T-helper 2 cell treated with Interferon-gamma antibody and Interleukin-4, amounts not matched to agents 100 ng/mL and 5 ng/mL, for 36 hours (primary cell): ENCODE data around the gene SLC5A10. TPM values are rescaled to one million over a fixed set of nuclear protein-coding genes. Genes with fewer than 3 reads are reported as not detected.

ENCODE experiments used
- intact Hi-C: fragments of 100-400 bp; cut with micrococcal nuclease; formaldehyde crosslinking; loops from one replicate; pipeline ENCODE4 v1.15.1; 2023
- total RNA-seq: library from RNA; stranded (reverse); gene quantifications from 2 replicates; pipeline ENCODE4 v1.2.3, GENCODE V29; 2022

Gene SLC5A10
- total RNA-seq, 1 donor from 2014 or later, result not detected

DNA sequence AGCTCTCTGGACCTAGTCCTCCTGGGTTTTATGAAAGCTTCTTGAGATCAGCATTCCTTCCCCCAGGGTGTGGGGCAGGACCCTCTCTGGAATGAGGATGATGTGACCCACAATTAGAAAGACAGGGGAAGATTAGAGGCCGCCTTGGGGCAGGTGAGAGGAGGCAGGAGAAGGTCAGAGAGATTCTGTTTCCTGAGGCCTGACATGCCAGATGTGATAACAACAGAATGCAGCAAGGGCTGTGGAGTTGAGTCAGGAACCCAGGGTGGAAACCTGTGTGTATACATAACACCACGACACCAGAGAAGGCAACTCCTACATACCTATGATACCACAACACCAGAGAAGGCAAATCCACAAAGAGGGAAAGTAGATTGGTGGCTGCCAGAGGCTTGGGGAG lies 5.4 kb upstream of the SLC5A10 start:
- intact Hi-C loops, result no loop called here

DNA sequence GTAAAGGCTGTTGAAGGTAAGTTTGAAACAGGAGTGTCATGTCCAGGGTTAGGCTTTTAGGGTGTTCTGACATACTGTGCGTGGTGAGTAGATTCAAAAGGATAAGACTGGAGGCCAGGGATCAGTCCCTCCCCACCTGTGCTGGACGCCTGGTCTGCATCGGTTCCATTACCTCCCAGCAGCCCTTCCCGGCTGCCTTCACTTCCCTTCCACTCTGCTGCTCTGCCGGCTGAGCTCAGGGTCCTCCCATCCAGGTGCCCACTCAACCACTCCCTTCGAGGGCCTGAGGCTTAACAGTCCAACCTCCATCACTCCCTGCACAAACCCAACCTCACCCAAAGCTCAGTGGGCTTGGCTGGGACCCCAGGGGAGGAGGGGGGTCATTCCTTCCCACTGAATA lies 4.1 kb upstream of the SLC5A10 start:
- intact Hi-C loops, result no loop called here

DNA sequence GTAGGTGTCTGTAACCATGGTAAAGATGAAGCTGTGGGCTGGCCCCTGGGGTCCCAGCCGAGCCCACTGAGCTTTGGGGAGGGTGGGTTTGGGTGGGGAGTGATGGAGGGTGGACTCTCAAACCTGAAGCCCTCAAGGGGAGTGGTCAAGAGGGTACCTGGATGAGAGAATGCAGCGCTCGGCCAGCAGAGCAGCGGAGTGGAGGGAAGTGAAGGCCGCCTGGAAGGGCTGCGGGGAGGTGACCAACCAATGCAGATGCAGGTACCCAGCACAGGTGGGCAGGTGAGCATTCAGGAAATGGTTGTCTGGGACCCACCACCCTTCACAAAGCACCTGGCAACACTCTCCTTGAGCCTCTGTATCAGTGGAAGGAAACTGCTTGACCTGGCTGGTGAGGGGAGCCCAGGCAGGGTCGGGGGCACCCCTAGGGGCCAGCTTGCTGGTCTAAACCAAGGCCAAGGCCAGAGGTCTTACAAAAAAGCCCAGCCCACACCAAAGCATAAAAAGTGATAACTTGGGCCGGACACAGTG lies 3.4 kb upstream of the SLC5A10 start:
- intact Hi-C loops, result no loop called here

DNA sequence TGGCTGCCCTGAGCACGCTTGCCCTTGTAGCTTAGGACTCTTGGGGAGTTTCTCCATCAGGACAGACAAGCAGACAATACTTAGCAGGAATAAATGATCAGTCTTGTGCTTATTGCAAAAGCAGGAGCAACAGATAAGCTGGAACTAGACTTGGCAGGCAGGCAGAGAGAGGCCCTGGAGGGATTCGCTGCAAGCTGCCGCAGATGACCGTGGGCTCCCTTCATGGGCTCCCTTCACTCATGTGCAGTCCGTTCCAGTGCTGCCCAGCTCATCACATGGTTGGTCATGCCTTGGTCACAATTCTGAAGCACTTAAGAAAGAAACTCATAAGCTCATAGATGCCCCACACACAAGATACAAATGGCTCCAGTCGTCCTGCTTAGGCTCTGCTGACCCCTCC lies 2.4 kb upstream of the SLC5A10 start:
- intact Hi-C loops, result no loop called here

DNA sequence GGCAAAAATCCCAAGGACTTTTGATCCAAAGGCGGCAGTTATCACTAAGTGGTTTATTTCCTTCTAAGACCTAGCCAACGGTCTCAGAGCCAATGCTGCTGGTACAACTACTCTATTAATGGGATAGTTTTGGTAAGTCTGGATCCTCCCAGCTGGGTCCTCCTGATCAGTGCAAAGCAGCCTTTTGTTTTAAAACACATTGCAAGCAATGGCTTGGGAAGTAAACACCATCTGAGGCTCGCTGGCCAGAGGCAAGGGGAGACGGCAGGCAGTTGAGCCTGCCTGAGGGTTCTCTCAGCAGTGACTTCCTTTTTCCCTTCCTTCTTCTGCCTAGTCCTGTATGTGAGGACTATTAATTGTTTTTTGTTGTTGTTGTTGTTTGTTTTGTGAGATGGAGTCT lies 1.6 kb upstream of the SLC5A10 start:
- intact Hi-C loops, result loop anchor here (10.0 kb wide), 1 partner anchor 136 kb away; no protein-coding TSS in a partner anchor

DNA sequence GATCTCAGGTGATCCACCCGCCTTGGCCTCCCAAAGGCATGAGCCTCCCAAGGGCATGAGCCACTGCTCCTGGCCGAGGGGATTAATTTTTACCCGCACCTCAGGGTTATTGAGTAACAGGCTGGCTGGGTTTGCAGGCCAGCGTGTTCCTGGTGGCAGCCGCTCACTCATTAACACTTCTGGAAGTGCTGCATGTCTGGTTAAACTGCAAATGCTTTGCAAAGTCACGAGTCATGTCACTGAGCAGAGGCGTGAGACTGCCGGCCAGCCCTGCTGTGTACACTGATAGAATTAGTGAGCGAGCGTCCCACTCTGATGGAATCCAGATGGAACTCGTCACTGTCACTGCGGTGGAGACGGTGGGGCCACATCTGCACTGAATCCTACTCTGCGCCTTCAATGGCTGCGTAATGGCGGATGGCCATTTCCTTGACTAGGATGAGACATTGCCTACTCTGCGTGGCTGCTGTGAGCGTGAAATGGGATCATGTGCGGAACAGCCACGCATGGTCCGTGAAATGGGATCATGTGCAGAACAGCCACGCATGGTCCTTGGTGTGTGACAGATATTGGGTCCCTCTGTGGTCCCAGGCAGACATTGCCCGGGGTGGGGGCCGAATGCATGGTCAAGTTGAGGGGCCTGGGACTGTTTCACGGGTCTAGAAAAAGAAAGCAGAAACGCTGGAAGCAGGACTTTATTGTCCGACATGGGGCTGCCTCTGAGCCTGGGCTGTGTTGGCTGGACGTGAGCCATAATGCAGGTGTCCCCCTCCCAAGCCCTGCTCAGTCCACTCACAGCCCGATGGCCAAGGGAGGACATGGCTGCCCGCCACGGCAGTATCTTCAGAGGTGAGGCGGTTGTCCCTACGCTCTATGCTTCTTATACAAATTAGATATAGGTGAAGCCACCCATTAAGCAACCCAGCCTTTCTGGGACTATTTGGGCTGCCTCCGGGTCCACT lies 740 bp upstream of the SLC5A10 start:
- intact Hi-C loops, result loop anchor here (10.0 kb wide), 1 partner anchor 136 kb away; no protein-coding TSS in a partner anchor

DNA sequence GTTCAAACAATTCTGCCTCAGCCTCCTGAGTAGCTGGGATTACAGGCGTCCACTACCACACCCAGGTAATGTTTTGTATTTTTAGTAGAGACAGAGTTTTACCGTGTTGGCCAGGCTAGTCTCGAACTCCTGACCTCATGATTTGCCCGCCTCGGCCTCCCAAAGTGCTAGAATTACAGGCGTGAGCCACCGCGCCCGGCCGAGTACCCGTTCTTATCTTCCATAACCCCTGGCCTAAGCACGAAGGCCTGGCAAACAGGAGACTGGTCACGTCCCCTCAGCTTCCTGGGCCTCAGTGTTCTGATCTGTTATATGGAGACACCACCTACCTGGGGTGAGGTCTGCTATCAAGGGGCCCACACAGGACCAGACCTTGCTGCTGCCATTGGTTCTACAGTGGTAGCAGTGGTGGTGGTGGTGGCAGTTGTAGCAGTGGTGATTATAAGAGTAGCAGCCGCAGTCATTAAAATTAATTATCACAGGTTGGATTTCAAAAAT lies 1.3 kb downstream of the SLC5A10 start:
- intact Hi-C loops, result loop anchor here (10.0 kb wide), 1 partner anchor 138 kb away; no protein-coding TSS in a partner anchor

DNA sequence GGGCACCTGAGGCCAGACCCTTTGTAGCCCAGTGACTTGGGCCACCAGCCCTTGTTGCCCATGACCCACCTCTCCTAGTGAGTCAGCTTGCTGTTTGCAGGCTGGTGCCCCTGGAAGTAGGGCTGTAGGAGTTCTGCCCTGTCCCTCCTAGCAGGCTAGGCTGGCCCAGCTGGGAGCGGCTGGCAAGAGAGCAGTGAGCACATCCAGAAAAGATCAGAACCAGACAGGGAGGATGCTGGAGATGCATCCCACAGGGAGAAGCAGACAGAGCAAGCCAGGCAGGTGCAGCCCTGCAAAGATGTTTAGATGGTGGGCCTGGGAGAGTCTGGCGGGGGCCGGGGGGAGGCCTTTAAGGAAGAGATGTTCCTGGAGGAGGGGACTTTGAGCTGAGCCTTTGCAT lies 2.4 kb downstream of the SLC5A10 start:
- intact Hi-C loops, result loop anchor here (2.0 to 10.0 kb wide), 3 partner anchors 54 to 140 kb away; partner anchors contain the start of gene PRPSAP2

DNA sequence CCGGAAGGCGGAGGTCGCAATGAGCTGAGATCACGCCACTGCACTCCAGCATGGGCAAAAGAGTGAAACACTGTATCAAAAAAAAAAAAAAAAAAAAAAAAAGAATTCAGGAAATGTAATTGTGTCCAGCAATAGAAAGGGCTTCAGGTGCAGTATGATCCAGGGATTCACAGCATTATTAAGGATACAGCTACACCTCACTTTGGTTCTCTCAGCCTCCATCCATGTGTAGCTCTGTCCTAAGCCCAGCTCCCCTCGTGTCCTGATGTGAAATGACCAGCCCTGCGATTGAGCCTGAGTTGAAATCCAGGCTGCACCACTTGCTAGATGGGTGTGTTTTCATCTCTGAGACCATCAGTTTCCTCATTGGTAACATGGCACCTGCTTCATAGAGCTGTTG lies 3.0 kb downstream of the SLC5A10 start:
- intact Hi-C loops, result loop anchor here (2.0 to 10.0 kb wide), 3 partner anchors 54 to 140 kb away; partner anchors contain the start of gene PRPSAP2

DNA sequence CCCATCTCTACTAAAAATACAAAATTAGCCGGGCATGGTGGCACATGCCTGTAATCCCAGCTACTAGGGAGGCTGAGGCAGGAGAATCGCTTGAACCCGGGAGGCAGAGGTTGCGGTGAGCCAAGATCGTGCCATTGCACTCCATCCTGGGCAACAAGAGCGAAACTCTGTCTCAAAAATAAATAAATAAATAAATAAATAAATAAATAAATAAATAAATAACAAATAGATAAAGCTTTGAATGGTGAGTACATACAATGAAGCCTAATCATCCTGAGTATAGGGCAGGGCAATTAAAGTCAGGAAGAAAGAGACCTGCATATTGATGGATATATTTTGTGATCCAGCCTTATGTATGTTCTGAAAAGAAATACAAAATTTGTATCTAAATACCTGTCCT lies 4.1 kb downstream of the SLC5A10 start:
- intact Hi-C loops, result loop anchor here (10.0 kb wide), 1 partner anchor 141 kb away; no protein-coding TSS in a partner anchor

DNA sequence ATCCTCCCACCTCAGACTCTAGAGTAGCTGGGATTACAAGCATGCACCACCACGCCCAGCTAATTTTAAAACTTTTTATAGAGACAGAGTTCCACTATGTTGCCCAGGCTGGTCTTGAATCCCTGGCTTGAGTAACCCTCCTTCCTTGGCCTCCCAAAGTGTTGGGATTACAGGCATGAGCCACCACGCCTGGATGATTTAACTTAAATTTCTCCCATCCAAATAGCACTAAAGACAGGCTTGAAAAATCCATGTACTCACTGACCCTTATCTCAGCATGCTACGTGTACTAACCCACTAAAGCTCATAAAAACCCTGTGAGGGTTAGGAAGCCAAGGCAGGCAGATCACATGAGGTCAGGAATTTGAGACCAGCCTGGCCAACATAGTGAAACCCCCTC lies 4.6 kb downstream of the SLC5A10 start:
- intact Hi-C loops, result loop anchor here (10.0 kb wide), 1 partner anchor 142 kb away; no protein-coding TSS in a partner anchor

DNA sequence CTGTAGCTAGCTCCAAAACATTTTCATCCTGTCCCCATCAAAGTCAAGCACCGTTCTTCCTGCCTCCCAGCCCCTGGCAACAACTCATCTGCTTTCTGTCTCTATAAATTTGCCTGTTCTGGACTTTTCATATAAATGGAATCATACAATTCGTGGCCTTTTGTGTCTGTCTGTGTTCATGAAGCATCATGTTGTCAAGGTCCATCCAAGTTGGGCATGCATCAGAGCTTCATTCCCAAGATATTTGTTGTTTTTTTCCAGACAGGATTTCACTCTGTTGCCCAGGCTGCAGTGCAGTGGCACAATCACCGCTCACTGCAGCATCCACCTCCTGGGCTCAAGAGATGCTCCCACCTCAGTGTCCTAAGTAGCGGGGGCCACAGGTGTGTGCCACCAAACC lies 5.9 kb downstream of the SLC5A10 start:
- intact Hi-C loops, result loop anchor here (10.0 kb wide), 1 partner anchor 143 kb away; no protein-coding TSS in a partner anchor

DNA sequence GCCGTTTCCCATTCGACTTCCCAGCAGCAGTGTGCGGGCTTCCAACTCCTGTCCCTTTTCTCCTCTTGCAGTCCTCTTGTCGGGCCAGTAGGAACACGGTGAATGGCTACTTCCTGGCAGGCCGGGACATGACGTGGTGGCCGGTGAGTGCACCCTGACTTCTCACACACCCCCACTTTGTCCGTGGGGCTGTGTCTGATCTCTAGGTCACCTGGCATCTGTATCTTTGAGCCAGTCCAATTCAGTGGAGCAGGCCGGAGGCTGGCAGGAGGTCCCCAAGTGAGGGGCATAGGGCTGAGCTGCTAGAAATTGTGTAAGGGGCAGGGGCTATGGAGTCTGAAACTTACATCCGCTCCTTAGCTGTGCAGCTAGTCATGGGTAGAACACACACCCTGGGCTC lies 6.6 kb downstream of the SLC5A10 start:
- intact Hi-C loops, result loop anchor here (10.0 kb wide), 1 partner anchor 144 kb away; no protein-coding TSS in a partner anchor

DNA sequence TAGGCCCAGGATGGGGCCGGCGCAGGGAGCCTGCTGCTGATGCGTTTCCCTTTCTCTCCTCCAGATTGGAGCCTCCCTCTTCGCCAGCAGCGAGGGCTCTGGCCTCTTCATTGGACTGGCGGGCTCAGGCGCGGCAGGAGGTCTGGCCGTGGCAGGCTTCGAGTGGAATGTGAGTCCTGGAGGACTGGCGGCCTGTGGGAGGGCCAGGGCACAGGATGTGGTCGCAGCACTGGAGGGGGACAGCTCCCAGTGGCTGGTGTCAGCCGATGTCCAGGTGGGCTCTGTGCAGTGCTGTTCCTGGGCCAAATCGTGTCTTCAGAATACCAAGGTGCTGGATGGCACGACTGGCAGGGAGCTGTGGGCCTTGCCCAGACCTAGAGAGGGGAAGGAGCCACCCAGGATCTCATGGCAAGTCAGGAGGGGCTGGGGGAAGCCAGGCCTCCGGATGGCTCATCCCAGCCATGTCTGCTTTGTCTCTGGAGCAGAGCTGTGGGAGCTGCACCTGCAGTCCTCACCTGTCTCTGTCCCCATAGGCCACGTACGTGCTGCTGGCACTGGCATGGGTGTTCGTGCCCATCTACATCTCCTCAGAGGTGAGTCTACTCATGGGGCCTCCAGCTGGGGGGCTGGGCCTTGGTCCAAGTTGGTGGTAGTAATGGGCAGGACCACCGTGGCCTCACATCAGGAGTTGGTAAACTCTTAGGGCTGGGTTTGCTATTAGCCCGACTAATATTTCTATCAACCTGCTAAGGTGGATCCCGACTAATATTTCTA lies 7.3 kb downstream of the SLC5A10 start:
- intact Hi-C loops, result loop anchor here (10.0 kb wide), 1 partner anchor 144 kb away; no protein-coding TSS in a partner anchor

DNA sequence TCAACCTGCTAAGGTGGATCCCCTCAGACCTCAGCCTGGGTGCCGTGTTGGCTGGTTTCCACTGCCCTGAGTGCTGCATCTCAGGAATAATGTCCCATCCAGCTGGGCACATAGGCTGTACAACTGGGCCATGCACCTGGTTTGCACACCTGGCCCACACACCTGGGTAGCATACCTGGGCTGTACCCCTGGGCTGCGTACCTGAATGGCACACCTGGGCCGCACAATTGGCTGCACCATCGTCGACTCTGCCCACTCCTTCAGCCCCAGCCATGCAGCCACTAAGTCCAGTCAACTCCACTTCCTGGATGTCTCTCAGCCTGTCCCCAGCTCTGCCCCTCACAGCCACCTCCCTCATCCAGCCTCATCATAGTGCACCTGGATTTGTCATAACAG lies 7.9 kb downstream of the SLC5A10 start:
- intact Hi-C loops, result loop anchor here (10.0 kb wide), 1 partner anchor 145 kb away; no protein-coding TSS in a partner anchor

DNA sequence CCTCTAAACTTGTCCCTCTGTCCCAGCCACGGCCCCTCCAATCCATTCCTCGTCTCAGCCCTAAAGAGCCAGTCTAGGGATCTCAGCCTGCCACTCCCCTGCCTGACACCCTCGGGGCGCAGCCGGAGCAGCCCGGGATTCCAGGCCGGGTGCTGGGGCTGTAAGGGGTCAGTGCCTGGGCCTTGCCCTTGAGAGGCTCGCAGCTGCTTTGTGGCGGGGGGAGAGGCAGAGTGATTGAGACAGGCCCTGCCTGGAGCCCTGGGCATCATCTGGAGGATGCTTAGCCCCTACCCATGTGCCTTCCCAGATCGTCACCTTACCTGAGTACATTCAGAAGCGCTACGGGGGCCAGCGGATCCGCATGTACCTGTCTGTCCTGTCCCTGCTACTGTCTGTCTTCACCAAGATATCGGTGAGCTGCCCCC lies 8.3 kb downstream of the SLC5A10 start:
- intact Hi-C loops, result no loop called here

DNA sequence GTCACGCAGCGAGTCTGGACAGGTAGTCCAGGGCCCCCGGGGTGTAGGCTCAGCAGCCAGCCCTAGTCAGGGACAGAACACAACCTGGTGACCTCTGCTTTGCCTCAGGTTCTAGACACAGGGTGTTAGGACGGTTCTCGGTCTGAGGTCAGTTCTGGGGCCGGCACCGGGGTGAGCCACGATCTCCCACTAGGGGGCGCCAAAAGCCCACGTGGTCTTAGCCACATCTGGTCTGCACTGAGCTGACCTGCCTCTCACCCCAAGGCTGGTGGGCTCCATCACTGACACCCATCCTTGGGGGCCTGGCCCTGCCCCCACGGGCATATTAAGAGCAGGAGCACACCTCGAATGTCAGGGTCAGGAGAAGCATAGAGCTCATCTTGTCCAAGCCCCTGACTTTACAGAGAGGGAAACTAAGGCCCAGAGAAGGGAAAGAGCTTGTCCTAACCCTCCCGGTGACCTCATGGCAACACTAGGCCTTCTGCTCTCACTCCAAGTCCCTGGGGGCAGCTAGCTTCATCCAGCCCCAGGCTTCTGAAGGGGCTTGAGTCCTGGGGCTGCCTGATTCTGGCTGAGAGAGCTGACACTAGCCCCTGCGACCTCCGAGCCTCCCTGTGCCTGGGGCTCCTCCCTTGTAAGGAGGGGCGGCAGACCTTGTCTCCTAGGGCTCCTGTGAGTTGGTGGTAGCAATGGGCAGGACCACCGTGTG lies 9.0 kb downstream of the SLC5A10 start:
- intact Hi-C loops, result no loop called here

DNA sequence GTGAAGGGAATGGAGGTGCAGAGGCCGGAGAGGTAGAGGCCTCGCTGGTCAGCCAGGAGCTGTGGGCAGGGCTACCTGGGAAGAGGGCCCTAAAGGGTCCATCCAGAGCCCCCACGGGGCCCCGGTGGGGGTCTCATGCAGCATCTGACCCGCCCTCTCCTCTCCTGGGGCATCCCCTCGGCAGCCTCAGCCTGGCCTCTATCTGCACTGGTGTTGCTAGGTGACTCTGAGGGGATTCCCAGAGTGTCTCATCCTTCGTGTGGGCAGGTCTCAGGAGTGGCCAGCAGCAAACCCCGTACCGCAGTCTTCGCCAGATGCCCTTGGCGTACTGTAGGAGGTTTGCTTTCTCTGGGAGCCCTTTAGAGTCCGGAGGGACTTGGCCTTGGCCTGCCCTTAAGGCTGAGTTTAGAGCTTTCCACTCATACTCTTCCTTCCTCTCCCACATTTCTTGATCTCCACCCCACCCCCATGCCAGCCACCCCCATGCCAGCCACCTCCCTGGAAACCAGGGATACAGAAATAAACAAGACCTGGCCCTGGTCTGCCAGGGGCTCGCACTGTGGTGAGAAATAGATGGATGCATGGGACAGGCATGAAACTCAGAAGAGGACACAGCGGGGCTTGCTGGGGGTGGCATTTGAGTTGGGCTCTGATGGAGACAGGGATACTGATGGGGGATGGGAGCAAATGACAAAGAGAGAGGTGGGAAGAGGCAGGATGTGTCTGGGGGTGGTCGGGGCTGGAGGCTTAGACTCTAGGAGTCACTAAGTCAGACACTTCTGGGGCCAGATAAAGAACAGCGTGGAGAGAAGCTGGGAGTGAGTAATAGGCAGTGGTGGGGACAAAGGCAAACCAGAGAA lies 9.9 kb downstream of the SLC5A10 start:
- intact Hi-C loops, result no loop called here

DNA sequence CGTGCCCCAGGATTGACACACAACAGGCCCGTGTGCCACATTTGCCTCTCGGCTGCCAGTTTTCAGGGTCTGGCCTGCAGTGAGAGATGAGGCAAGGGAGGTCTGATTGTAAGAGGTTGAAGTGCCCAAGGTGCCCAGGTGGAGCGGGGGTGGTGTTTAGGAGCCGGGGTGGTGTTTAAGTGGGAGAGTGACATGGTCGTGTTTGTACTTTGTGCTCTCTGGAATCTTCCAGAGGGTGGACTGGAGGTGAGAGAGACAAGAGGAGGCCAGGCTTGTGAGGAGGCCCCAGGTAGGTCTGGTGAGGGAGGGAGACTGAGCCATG lies 10.5 kb downstream of the SLC5A10 start:
- intact Hi-C loops, result no loop called here
